Hematopoietic multipotent progenitor cell treated with erythropoietin and hydrocortisone succinate and interleukin-3 and kit ligand, for 4 days (in vitro differentiated cells): ENCODE measurements around the gene WWC2.
"Not testable (repeated sequence)": the region's sequence is repeated elsewhere in the genome, so short reads cannot be mapped to it uniquely, and the experiment has no call there.

ENCODE experiments used
- DNase-seq: peaks from one replicate; pipeline ENCODE4 v3.0.0-alpha.2; 2015

WWC2 gene

DNA sequence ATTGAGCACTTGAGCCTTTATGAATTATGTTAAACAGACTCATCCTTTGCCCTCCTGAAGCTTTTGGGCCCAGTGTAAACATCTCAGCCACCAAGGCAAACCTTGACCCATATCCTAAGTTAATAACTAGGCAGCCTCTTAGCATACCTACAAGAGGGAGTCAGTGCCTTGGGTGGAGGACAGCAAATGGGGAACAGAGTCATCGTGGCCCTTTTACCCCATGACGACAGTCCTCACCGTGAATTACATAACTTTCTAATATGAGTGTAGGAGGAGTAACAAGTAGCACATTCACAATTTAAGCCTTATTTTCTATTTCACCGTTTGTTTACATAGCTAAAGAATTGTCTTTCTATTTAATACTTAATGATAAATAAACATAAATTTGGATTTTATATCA is 204.2 kb downstream of the WWC2 start:
- no peak for DNase-seq

DNA sequence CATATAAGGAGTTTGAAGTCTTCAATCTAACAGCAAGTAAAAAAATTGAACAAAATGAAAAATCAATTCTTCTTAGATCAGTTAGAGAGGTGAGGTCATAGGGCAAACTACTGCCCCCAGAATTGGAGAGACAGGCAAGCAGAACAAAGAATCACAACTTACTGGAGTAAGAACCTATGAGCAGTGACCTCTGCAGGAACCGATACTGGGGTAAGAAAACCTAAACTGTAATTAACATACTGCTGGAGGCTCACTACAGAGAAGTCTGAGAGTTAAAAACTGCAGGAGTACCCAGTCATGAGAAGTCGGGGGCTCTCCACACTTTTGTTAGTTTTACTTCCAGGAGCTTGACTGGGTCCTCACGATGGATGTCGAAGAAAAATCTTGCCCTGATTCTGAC is 205.0 kb downstream of the WWC2 start:
- DNase-seq = no peak

DNA sequence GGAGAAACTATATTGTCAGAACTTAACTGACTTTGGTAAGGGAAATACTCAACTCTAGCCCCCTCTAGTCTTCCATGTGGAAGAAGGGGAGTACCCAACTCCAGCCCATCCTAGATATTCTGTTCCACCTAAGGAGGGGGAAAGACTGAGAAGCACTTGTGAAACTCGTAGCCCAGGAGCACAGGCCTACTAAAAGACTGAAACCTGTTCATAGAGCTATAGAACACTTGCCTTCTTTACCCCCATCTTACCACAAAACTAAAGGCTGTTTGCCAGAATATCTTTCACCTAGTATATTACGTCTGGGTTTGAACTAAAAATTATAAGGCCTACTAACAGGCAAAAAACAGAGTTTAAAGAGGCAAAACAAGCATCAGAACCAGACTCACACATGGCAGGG is 205.5 kb downstream of the WWC2 start:
- no peak for DNase-seq

DNA sequence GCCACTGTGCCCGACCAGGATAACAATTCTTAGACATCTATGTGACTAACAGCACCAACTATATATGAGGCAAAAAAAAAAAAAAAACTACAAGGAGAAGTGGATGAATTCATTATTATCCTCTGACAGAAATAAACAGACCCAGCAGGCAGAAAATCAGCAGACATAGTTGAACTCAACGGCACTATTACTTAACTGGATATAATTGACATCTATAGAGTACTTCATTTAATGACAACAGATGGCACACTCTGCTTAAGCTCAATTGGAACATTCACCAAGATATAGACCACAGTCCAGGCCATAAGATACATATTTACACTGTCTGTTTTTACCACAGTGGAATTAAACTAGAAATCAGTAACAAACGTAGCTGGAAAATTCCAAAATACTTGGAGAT is 207.8 kb downstream of the WWC2 start:
- no peak for DNase-seq

DNA sequence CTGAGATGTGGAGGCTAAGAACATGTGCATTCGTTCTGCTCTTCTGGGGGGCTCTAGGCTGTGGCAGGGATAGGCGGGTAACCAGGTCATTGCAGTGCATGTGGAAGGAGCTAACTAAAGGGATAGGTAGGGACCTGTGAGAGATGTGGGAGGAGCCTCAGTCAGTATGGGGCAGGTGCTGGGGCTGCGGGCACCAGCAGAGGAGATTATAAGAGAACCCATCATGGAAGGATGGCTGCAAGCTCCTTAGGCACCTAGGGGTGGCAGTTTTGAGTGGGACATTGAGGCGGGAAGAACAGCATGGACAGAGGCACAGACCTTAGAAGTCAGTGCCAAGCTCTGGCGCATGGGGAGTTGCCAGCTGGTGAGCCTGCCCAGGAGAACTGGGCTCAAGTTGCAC is 213.8 kb downstream of the WWC2 start:
- no peak for DNase-seq

DNA sequence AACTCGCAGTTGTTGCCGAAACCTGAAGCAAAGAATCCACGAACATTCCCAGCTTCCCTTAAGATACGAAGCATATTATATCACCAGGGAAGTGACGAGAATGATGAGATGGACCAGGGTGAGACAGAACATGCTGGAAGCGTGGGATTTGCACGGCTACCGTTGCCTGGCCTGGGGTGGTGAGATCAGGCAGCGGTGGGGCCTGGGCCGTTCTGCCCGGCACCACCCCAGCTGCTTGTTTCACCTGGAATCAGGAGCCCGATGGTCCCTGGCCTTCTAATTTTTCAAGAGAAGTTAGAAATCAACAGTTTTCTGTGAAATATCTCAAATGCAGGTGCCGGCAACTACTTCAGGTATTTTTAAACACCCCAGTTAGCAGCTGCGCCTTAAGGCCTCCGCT is 215.3 kb downstream of the WWC2 start:
- DNase-seq = no peak

DNA sequence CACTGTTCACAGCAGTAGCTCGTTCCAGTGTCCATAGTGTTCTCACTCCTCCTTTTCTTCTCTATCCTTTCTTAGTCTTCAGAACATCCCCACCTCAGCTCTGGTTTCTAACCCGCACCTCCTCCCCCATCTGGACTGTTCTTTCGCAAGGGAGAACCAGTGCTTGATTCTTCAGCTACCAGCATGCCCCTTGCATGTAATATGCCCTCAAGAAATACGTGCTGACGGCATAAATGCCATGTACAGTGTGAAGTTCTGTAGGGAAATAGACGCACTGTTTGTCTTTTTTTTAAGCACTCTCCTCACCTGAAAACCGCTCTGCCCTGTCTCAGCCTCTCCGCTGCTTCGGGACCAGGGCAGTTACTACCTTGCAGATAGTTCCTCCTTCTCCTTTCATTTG is 215.7 kb downstream of the WWC2 start:
- DNase-seq = no peak

DNA sequence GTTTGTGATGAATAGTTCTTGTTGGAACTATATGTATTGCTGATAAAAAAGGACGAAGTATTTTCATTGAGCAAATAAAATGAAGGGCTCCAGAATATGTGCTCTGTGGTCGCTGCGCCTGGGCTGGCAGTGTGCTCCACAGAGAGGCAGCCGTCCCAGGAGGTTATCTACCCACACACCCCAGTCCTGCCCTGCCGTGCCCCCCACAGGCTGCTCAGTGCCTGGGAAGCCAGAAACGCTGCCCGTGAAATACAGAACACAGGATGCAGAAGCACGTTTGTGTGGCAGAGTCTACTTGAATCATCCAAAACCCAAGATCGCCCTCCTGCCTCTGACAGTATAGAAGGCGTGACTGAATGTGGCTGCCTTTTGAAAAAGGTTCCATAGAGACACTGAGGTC is 219.6 kb downstream of the WWC2 start:
- peak; percentile 44 for DNase-seq

DNA sequence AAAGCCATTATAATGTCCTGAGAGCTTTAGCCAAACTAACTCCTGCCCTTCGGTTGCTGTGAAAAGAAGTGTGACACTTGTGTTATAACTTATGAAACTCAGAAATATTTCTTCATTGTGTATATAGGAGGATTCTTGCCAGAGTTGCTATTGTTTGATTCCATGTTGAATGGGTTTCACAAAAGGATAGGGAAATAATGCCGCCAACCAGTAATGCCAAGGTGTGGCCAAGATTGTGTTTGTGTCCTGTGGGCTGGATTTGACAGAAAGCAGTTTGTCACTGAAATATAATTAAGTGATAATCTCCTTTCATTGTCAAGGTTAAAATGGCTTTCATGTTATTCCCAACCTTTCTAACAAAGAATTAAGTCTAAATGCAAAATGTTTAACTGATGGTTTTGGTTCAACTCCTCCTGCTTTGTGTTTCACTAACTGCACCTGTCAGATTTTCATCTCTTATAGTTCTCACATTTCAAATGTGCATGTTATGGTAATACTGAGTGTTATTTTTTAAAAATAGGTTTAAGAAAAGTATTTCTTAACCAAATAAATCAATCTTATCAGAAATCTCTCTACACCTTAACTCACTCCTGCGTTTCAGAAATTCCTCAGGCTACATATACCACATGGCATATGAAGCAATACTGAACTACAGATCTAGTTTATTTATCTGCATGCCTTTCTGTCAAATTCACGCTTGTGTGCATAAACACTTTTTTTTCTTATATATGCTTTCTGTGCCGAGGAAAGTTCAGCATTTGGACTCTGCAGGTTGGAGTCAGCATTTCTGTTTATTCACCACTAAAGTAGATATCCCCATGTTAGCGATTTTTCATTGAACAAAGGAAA is 221.4 kb downstream of the WWC2 start, which contains the start of gene CLDN22:
Gene CLDN22 (minus strand): TSS at position 66 of the 849 bp plus-strand sequence. CDS start 58 bp downstream, at position 8.
- DNase-seq = no peak

DNA sequence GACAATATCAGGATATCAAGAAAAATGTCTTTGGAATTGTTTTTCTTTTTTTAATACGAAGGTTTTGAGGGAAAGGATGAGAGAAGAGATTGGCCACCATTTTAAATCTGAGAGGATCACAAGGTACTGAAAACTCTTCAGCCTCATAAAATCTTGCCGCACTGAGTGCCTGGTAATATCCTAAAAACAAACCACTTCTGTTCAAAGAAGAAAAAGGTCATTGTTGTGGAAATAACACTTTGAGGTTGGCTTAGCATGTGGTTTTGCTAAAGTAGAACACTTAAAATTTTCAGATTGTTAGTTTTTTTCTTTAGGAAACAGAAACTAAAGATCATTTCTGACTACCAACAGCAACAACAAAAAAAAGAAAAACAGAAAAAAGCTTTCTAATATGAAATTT is 222.0 kb downstream of the WWC2 start:
- no peak for DNase-seq

DNA sequence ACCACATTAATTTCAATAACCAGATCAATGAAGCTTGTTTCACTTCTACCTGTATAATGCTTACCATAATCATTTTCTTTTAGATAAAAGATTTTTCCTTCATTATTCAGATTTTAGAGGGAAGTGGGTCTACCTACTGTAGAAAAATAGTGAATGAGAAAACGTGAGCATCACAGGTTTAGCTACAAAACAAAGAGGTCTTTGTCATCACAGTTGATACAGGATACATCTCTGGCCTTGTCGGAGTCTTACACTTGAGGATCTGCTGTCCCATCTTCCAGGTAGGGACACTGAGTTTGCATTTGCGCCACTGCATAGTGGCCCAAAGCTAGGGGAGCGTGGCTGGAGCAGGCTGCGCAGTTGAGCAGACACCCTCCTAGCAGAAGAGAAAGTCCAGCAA is 222.5 kb downstream of the WWC2 start:
- no peak for DNase-seq

DNA sequence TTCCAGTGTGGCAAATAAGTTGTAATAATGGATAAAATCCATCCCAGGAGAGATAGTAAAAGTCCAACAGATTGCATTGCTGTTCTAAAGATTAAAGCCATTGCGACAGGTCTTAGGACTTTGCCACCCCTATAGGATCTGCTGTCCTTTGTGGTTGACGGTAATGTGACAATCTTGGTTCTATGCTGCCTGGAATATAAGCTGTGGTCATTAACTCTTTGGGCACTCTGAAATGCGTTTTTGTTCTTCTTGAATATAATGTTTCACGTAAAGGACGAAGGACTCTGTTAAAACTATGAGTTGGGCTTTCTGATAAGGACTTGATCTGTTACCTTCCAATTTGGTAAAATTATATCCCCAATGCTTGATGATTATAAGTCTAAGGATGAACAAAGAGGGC is 223.3 kb downstream of the WWC2 start, which contains the start of gene CLDN24:
Gene CLDN24 (minus strand): TSS at position 101 of the 400 bp plus-strand sequence. CDS start 0 bp downstream, at position 101.
- no peak for DNase-seq

DNA sequence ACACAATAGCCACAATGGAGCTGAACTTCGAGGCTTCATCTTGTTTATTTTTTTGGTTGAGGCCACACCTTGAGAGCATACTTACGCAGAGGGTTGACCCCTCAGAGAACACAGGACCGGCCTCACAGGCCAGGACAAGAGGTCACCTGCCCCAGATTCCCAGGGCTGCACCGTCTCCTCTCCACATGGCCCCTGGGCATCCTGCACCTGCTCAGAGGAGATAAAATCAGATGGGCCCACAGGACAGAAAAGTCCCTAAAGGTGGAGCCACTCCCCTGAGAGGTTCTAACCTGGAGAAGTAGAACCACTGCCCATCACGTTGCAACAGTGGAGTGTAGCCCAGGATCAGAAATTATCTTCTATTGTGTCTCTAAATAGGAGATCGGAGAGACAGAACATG is 224.2 kb downstream of the WWC2 start:
- DNase-seq = no peak

DNA sequence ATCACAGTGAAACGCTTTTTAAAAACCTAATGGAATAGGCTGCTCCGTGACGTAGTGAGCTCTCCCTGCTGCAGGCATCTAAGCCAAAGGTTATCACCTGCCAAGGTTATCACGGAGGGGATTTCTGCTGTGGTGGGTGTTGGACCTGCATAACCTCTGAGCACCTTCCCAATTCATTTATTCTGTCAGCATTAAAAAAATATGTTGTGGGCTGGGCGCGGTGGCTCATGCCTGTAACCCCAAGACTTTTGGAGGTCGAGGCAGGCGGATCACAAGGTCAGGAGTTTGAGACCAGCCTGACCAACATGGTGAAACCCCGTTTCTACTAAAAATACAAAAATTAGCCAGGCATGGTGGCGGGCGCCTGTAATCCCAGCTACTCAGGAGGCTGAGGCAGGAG is 225.0 kb downstream of the WWC2 start:
- DNase-seq = not testable (repeated sequence)

DNA sequence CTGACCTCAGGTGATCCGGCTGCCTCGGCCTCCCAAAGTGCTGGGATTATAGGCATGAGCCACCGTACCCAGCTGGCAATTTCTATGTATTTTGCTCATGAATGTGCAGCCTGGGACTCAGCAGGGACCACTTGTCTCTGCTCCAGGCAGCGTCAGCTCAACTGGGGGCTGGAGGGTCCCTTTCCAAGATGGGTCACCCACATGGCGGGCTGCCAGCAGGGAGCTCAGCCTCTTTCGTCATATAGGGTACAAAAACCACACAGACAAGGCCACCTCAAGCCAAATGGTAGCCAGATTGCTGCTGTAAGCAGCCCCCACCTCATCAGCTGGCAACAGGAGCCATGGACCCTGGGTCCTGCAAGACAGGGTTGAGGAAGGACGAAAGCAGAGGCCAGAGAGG is 225.6 kb downstream of the WWC2 start:
- DNase-seq = no peak

DNA sequence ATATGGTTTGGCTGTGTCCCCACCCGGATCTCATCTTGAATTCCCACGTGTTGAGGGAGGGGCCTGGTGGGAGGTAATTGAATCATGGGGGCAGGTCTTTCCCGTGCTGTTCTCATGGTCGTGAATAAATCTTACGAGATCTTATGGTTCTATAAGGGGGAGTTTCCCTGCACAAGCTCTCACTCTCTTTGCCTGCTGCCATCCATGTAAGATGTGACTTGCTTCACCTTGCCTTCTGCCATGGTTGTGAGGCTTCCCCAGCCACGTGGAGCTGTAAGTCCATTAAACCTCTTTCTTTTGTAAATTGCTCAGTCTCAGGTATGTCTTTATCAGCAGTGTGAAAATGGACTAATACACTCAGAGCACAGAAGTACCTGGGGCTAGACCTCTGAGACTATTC is 227.3 kb downstream of the WWC2 start:
- not testable (repeated sequence) for DNase-seq

DNA sequence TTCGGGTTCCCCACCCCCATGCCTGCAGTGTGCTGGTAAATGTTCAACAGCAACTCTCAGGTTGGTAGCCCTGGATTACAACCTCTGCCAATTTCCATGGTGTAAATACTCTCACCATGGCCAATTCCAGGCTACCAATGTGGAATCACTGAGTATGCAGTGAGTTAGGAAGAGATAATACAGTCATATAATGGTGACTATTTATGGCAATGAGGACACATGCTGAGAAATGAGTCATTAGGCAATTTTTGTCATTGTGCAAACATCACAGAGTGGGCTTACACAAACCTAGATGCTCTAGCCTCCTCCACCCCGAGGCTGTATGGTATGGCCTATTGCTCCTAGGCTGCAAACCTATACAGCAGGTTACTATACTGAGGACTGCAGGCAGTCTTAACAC is 227.8 kb downstream of the WWC2 start:
- DNase-seq = no peak

DNA sequence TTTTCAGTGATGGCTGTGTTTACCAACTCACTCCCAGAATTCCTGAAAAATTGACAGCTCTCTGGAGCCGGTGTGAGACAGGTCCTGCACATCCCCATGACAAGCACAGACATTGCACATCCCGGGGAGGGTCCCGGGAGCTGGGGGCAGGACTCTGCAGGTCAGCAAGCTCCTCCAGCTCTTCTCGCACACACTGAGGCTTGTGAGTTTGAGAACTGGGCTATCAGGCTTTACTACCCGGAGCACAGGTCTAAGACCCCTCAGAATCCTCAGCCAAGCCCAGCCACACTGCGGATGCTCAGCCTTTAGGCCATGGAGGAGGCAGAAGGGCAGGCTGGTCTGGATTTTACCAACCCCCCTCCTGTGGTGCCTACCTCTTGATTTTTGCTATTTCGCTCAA is 228.8 kb downstream of the WWC2 start:
- DNase-seq = no peak

DNA sequence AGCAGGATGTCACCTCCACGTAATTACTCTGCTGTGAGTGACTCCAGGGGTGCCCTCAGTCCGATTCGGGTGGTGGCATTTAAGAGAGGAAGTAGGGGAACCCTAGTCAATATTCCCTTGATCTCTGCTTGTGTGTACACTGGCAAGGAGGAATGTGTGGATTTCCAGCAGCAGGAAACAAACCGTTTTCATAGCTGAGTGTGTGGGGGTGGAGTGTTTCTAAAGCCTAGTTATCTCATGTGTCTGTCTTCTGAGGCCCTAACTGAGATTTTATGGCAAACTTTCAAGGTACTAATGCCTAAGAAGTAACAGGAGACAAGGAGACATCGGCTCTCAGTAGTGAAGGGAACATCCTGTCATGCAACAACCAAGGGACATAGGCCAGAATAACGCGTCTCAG is 229.8 kb downstream of the WWC2 start:
- DNase-seq = no peak

DNA sequence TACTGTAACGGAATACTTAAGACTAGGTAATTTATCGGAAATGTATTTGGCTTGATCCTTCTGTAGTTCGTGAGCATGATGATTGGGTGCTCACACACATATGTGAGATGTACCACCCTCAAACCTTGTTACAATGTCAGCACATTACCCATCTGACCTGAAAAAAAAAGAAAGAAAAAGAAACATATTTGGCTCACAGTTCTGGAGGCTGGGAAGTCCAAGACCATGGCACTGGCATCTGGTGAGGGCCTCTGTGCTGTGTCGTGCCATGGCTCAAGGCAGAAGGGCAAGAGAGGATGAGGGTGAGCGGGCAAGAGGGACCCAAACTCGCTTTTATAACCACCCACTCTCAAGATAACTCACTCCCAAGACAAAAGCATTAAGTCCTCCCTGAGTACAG is 230.2 kb downstream of the WWC2 start:
- no peak for DNase-seq

DNA sequence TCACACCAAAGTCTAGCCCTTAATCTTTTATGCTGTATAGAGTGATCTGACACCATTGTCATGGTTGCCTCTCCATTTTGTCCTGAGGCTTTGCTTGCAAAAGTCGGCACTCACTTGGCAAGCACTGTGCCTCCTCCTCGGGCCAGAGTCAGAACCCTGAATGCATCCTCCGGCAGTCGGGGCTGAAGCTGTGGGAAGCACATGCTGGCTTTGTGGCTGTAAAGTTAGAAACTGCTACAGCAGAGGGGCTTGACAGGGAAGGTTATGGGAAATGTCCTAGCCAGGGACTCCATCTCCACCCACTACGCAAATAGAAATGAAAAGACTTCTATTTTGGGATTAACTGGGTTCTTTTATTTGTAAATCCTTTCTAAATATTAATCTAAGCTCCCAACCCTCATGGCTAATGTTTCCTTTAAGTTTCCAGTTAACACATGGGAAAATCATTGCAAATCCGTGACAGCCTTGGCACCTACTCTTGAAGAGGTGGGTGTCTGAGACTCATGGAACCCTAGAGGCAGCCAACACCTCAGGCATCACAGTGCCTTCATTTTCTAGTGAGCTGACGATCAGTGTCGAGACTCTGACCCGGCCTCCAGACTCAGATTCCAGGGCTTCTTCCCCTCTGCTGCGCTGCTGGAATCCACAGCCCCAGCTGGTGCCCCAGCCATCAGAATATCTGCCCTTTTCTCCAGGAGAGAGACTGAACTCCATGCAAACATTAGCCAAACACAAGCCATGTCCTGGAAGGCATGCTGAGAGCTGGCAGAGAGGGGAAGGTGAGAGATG is 231.1 kb downstream of the WWC2 start:
- no peak for DNase-seq

DNA sequence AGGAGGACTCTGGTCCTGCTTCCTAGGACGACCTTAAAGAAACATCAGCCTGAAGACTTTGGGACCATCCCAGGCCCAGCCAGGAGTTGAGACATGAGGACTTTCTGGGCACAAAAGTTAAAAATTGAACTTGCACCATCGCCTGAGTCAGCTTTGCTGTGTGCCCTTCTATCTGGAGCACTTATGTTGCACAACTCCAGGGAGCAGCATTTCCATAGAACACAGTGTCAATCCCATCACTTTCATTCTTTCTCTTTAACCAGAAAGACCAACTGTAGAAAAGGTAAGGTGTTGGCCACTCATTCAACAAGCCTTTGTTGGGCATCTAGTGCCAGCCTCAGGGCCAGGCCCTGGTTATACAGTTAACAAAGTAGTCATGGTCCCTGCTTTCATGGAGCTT is 231.8 kb downstream of the WWC2 start:
- no peak for DNase-seq

DNA sequence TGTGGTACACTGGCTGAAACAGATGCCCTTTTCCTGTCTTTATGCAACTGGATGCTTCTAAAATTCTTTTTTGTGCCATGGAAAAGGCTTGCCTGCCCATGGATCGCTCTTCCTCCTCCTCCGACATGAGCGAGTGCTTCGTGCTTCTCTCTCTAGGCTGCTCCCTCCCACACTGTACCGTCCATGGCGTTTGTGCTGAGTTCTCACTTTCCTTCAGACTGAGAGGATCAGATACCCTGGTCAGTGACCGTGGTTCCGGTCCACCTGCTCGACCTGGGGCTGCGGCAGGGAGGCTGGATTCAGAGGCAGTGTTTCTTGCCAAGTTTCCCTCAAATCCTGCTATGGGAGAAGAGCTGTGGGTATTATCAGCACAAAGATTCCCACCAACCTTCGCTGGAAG is 233.4 kb downstream of the WWC2 start:
- no peak for DNase-seq

DNA sequence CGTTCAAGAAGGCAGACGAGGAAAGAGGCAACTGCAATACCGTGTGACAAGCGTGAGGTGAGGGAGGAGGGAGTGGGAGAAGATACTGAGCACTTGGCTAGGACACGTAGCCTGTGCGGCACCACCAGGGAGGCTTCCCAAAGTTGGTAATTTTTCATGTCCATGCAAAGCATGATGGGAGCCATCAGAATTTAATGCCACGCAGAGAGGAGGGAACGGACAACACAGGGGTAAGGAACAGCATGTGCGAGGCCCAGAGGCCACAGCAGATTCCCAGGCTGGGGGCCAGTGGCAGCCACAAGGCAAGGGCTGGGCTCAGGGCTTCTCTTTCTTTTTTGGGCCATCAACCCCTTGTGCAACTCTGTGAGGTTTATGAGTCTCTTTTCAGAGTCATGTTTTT is 234.1 kb downstream of the WWC2 start:
- no peak for DNase-seq
